HG02623 (cell line): ENCODE data around the gene ZBTB38.

ENCODE experiments used
- ATAC-seq: cut with Tn5 transposase; IDR thresholded peaks from one replicate; pipeline ENCODE4 v1.9.1; 2021; ENCODE audit warnings: moderate library complexity; ENCODE audit not compliant: unreplicated experiment

The ZBTB38 gene

GRCh38 chr3:141401573-141402475 lies 33.5 kb downstream of the ZBTB38 start:
- peak; percentile 54 for ATAC-seq

GRCh38 chr3:141402476-141403171 lies 34.3 kb downstream of the ZBTB38 start:
- peak; percentile 37 for ATAC-seq

- ATAC-seq: no peak
These were observed 35.3 kb downstream of the ZBTB38 start for GRCh38 chr3:141403576-141403975.

GRCh38 chr3:141405025-141405424 lies 36.7 kb downstream of the ZBTB38 start:
- no peak for ATAC-seq

- no peak for ATAC-seq
These were observed 37.3 kb downstream of the ZBTB38 start for GRCh38 chr3:141405591-141405990.

- no peak for ATAC-seq
These were observed 38.0 kb downstream of the ZBTB38 start for GRCh38 chr3:141406265-141406664.

GRCh38 chr3:141407047-141407446 lies 38.7 kb downstream of the ZBTB38 start:
- ATAC-seq: no peak

GRCh38 chr3:141407825-141408224 lies 39.5 kb downstream of the ZBTB38 start:
- no peak for ATAC-seq

- no peak for ATAC-seq
These were observed 40.3 kb downstream of the ZBTB38 start for GRCh38 chr3:141408596-141408995.

- ATAC-seq: no peak
These were observed 41.6 kb downstream of the ZBTB38 start for GRCh38 chr3:141409940-141410241.

GRCh38 chr3:141410408-141410807 lies 42.1 kb downstream of the ZBTB38 start:
- ATAC-seq: no peak

- no peak for ATAC-seq
These were observed 42.5 kb downstream of the ZBTB38 start for GRCh38 chr3:141410846-141411245.

GRCh38 chr3:141411251-141411771 lies 43.0 kb downstream of the ZBTB38 start:
- peak; percentile 30 for ATAC-seq

- peak; percentile 40 for ATAC-seq
These were observed 44.0 kb downstream of the ZBTB38 start for GRCh38 chr3:141412087-141412935.

- ATAC-seq: no peak
These were observed 44.6 kb downstream of the ZBTB38 start for GRCh38 chr3:141412936-141413354.

GRCh38 chr3:141413391-141413790 lies 45.1 kb downstream of the ZBTB38 start:
- no peak for ATAC-seq

- no peak for ATAC-seq
These were observed 45.7 kb downstream of the ZBTB38 start for GRCh38 chr3:141413801-141414689.

GRCh38 chr3:141414800-141415462 lies 46.6 kb downstream of the ZBTB38 start:
- ATAC-seq: no peak

GRCh38 chr3:141415953-141416352 lies 47.6 kb downstream of the ZBTB38 start:
- ATAC-seq: no peak
